IMR-90 (cell line): ENCODE data around the gene MAPRE3. TPM values are rescaled to one million over a fixed set of nuclear protein-coding genes. Genes with fewer than 3 reads are reported as not detected.

Experiments
- ATAC-seq: fragments of 200-7000 bp; cut with Tn5 transposase; 2 replicates; pipeline ENCODE4 v1.9.1; 2020; ENCODE audit warnings: low read depth, mild to moderate bottlenecking, moderate library complexity
- BruUV-seq: library from RNA; stranded (reverse); fragments of 400-500 nt; replicated peaks from 2 replicates; lab custom pipeline; 2021; lab: Mats Ljungman, UMichigan
- CTCF ChIA-PET: fragments of 300-600 bp; formaldehyde crosslinking; extraction: SDS; loops from one replicate; lab custom pipeline; 2021; ENCODE audit warnings: antibody characterized with exemption; lab: Yijun Ruan, JAX
- POLR2A ChIA-PET: fragments of 300-600 bp; sonication (Branson Sonifier 250); formaldehyde crosslinking; loops from one replicate; lab custom pipeline; 2022; ENCODE audit warnings: antibody characterized with exemption; ENCODE audit not compliant: unreplicated experiment; lab: Charles Lee
- DNase-seq: peaks from one replicate; pipeline ENCODE4 v3.0.0; 2013
- H2AFZ ChIP-seq: replicated peaks from 2 replicates; pipeline ENCODE3; 2013; ENCODE audit warnings: low read length, mild to moderate bottlenecking; ENCODE audit not compliant: poor library complexity
- H2AK5ac ChIP-seq: 2 replicates; pipeline ENCODE4 v1.6.1; 2013; ENCODE audit warnings: low read depth, low read length, inconsistent platforms
- H2AK9ac ChIP-seq: replicated peaks from 2 replicates; pipeline ENCODE3; 2013; ENCODE audit warnings: mild to moderate bottlenecking, low read depth, low read length, moderate library complexity; ENCODE audit not compliant: poor library complexity
- H2BK120ac ChIP-seq: 2 replicates; pipeline ENCODE4 v1.6.1; 2013; ENCODE audit warnings: low read depth, low read length, inconsistent platforms
- H2BK15ac ChIP-seq: 3 replicates; pipeline ENCODE4 v1.6.1; 2013; ENCODE audit warnings: low read depth, low read length, inconsistent platforms
- H2BK20ac ChIP-seq: 2 replicates; pipeline ENCODE4 v1.6.1; 2013; ENCODE audit warnings: low read depth, mild to moderate bottlenecking, inconsistent platforms, low read length, moderate library complexity
- H2BK5ac ChIP-seq: 2 replicates; pipeline ENCODE4 v1.6.1; 2013; ENCODE audit warnings: mild to moderate bottlenecking, low read depth, low read length, inconsistent platforms; ENCODE audit not compliant: poor library complexity, severe bottlenecking
- H3K14ac ChIP-seq: replicated peaks from 2 replicates; pipeline ENCODE4 v1.6.1; 2013; ENCODE audit warnings: low read depth, low read length, inconsistent platforms
- H3K18ac ChIP-seq: 2 replicates; pipeline ENCODE4 v1.6.1; 2013; ENCODE audit warnings: low read depth, low read length, control low read depth
- H3K23ac ChIP-seq: 2 replicates; pipeline ENCODE4 v1.6.1; 2013; ENCODE audit warnings: low read depth, low read length, inconsistent platforms
- H3K27ac ChIP-seq: 2 replicates; pipeline ENCODE4 v1.5.1; 2013; ENCODE audit warnings: mild to moderate bottlenecking, control low read depth, low read length; ENCODE audit not compliant: insufficient read depth
- H3K27me3 ChIP-seq: 2 replicates; pipeline ENCODE4 v1.6.1; 2013; ENCODE audit warnings: low read length; ENCODE audit not compliant: control insufficient read depth, insufficient read depth
- H3K36me3 ChIP-seq: 2 replicates; pipeline ENCODE4 v1.6.1; 2013; ENCODE audit warnings: low read length, mixed read lengths; ENCODE audit not compliant: control insufficient read depth, insufficient read depth
- H3K4ac ChIP-seq: 2 replicates; pipeline ENCODE4 v1.6.1; 2013; ENCODE audit warnings: low read depth, low read length, inconsistent platforms
- H3K4me1 ChIP-seq: 2 replicates; pipeline ENCODE4 v1.6.1; 2013; ENCODE audit warnings: low read length, mixed read lengths; ENCODE audit not compliant: control insufficient read depth, insufficient read depth
- H3K4me2 ChIP-seq: 2 replicates; pipeline ENCODE4 v1.6.1; 2013; ENCODE audit warnings: low read depth, mild to moderate bottlenecking, control low read depth, low read length, moderate library complexity
- H3K4me3 ChIP-seq: 2 replicates; pipeline ENCODE4 v1.5.1; 2013; ENCODE audit warnings: low read depth, mild to moderate bottlenecking, control low read depth, low read length, moderate library complexity; ENCODE audit not compliant: insufficient read depth
- H3K56ac ChIP-seq: 2 replicates; pipeline ENCODE4 v1.6.1; 2013; ENCODE audit warnings: low read length, inconsistent platforms; ENCODE audit not compliant: insufficient read depth; ENCODE audit errors: extremely low read depth
- H3K79me1 ChIP-seq, 2 experiments: 2 replicates each; pipeline ENCODE4 v1.6.1; 2013; ENCODE audit warnings: low read length in 2 of 2, inconsistent platforms in 1 of 2, low read depth in 1 of 2
- H3K9ac ChIP-seq: 2 replicates; pipeline ENCODE4 v1.6.1; 2013; ENCODE audit warnings: low read depth, low read length, control low read depth
- H3K9me1 ChIP-seq: 2 replicates; pipeline ENCODE4 v1.6.1; 2013; ENCODE audit warnings: low read length, inconsistent platforms; ENCODE audit not compliant: insufficient read depth
- H3K9me3 ChIP-seq: 2 replicates; pipeline ENCODE4 v1.6.1; 2013; ENCODE audit warnings: low read length; ENCODE audit not compliant: control insufficient read depth, insufficient read depth
- H4K20me1 ChIP-seq: 2 replicates; pipeline ENCODE4 v1.6.1; 2013; ENCODE audit warnings: low read length, inconsistent platforms; ENCODE audit not compliant: insufficient read depth
- H4K5ac ChIP-seq: 2 replicates; pipeline ENCODE4 v1.6.1; 2013; ENCODE audit warnings: mild to moderate bottlenecking, low read depth, low read length, control low read depth
- H4K8ac ChIP-seq, 2 experiments: 2 replicates each; pipeline ENCODE4 v1.6.1; 2013; ENCODE audit warnings: low read depth in 2 of 2, low read length in 2 of 2, control low read depth in 1 of 2, inconsistent platforms in 1 of 2
- H4K91ac ChIP-seq: 2 replicates; pipeline ENCODE4 v1.6.1; 2013; ENCODE audit warnings: low read depth, low read length, inconsistent platforms; ENCODE audit not compliant: insufficient read depth
- BHLHE40 ChIP-seq: fragments of 150-350 bp; IDR thresholded peaks from 2 replicates; pipeline ENCODE4 v1.6.1; 2016; ENCODE audit warnings: mild to moderate bottlenecking, low read depth, low read length
- CEBPB ChIP-seq: IDR thresholded peaks from 2 replicates; pipeline ENCODE4 v1.6.1; 2012; ENCODE audit warnings: low read depth, low read length, improper control_type of control experiment
- CHD1 ChIP-seq: IDR thresholded peaks from 2 replicates; pipeline ENCODE4 v1.6.1; 2012; ENCODE audit warnings: low read depth, low read length, improper control_type of control experiment
- FOS ChIP-seq: fragments of 150-350 bp; IDR thresholded peaks from 2 replicates; pipeline ENCODE4 v1.6.1; 2016; ENCODE audit warnings: low read depth, low read length
- MAFK ChIP-seq: IDR thresholded peaks from 2 replicates; pipeline ENCODE4 v1.6.1; 2012; ENCODE audit warnings: low read depth, low read length, improper control_type of control experiment
- MAZ ChIP-seq: IDR thresholded peaks from 2 replicates; pipeline ENCODE4 v1.6.1; 2012; ENCODE audit warnings: low read depth, mild to moderate bottlenecking, low read length, improper control_type of control experiment, moderate library complexity, borderline replicate concordance
- MXI1 ChIP-seq: IDR thresholded peaks from 2 replicates; pipeline ENCODE4 v1.6.1; 2012; ENCODE audit warnings: low read depth, mild to moderate bottlenecking, low read length, moderate library complexity, borderline replicate concordance
- NFE2L2 ChIP-seq: fragments of 150-350 bp; IDR thresholded peaks from 2 replicates; pipeline ENCODE4 v1.6.1; 2016; ENCODE audit warnings: low read depth, mild to moderate bottlenecking, low read length
- POLR2A ChIP-seq: IDR thresholded peaks from 2 replicates; pipeline ENCODE4 v1.6.1; 2012; ENCODE audit warnings: mild to moderate bottlenecking, low read depth, low read length
- RAD21 ChIP-seq: IDR thresholded peaks from 2 replicates; pipeline ENCODE4 v1.6.1; 2012; ENCODE audit warnings: low read length, improper control_type of control experiment
- RCOR1 ChIP-seq: IDR thresholded peaks from 2 replicates; pipeline ENCODE4 v1.6.1; 2012; ENCODE audit warnings: mild to moderate bottlenecking, low read length, improper control_type of control experiment; ENCODE audit not compliant: insufficient replicate concordance
- RFX5 ChIP-seq: IDR thresholded peaks from 2 replicates; pipeline ENCODE4 v1.8.0; 2012; ENCODE audit warnings: low read depth, mild to moderate bottlenecking, low read length, moderate library complexity
- SMC3 ChIP-seq: fragments of 150-350 bp; IDR thresholded peaks from 2 replicates; pipeline ENCODE4 v1.6.1; 2016; ENCODE audit warnings: low read depth, mild to moderate bottlenecking, antibody characterized with exemption, low read length, moderate library complexity
- WGBS, 2 experiments: methylation state at CpG; one replicate each; pipeline versions ENCODE4 v1.1.5 to v1.1.7; 2013; ENCODE audit warnings: missing lambda C conversion rate in 2 of 2; ENCODE audit not compliant: insufficient read length in 1 of 2; ENCODE audit errors: extremely low coverage in 2 of 2; 5-methylcytosine and 5-hydroxymethylcytosine counted together
- dilution Hi-C: fragments of 300-500 bp; cut with HindIII; formaldehyde crosslinking; loops from one replicate; pipeline ENCODE4 v1.14.3; 2018; ENCODE audit warnings: low sequenced_read_pairs; ENCODE audit not compliant: unreplicated experiment
- in situ Hi-C: fragments of 300-500 bp; cut with MboI; formaldehyde crosslinking; loops from 3 replicates; pipeline ENCODE4 v1.14.3; 2019; ENCODE audit warnings: low sequenced_read_pairs, inconsistent platforms, mixed read lengths
- intact Hi-C: fragments of 100-400 bp; cut with micrococcal nuclease; formaldehyde crosslinking; loops from 2 replicates; pipeline ENCODE4 v1.10.0; 2022
- polyA plus RNA-seq, 3 experiments: library from polyadenylated mRNA; depleted of rRNA; stranded (reverse); fragments of >200 nt; gene quantifications; 2 replicates each; pipeline ENCODE4 v1.2.3, GENCODE V29; 2012; ENCODE audit warnings: low replicate concordance in 1 of 3
- total RNA-seq: library from RNA; depleted of rRNA; stranded (reverse); fragments of >200 nt; gene quantifications from 2 replicates; pipeline ENCODE4 v1.2.3, GENCODE V29; 2012
- TF ChIP-seq, protein P1 (sequence below): fragments of 150-350 bp; IDR thresholded peaks from 2 replicates; pipeline ENCODE4 v1.6.1; 2017; ENCODE audit warnings: mild to moderate bottlenecking, antibody characterized with exemption, low read length, low read depth
- TF ChIP-seq, protein P2 (sequence below): fragments of 150-350 bp; IDR thresholded peaks from 2 replicates; pipeline ENCODE4 v1.6.1; 2016; ENCODE audit warnings: low read depth, mild to moderate bottlenecking, low read length, moderate library complexity, borderline replicate concordance
- TF ChIP-seq, protein P3 (sequence below): conservative IDR thresholded peaks from 2 replicates; pipeline ENCODE4 v1.5.1; 2012; ENCODE audit warnings: mild to moderate bottlenecking, low read depth, low read length, improper control_type of control experiment

MAPRE3 gene
- total and polyA plus RNA-seq, 2 of the 4 experiments (the other 2 are of a cell fraction) = 1.8 to 20.3 TPM

DNA sequence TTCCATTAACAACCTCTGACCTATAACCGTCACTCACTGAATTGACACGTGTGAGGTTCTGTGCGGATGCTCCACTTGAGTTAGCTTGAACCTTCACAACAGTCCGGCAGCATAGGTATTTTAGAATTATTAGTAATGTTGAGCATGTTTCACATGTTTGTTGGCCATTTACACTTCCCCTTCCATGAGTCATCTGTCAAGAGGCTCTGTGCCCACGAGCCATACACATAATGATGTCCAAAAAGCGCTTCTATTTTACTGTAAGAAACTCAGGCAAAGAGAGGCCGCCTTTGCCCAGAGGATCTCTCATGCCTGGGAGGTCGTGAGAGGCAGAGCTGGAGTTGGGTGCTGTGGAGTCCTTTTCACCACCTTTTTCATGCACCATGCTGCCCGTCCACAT is 33.4 kb downstream of the MAPRE3 start:
- peak; percentile 70 for DNase-seq
- intact Hi-C loops = no loop called here
- in situ Hi-C loops = no loop called here
- H2AFZ ChIP-seq = no peak overlapping the region
- H3K4me3 ChIP-seq = no peak overlapping the region
- H4K91ac ChIP-seq = no peak overlapping the region
- H2AK9ac ChIP-seq = no peak overlapping the region
- no peak overlapping the region for H2BK5ac ChIP-seq
- no CpG with 5 or more reads among the region's 9 CpGs for WGBS, 2 experiments
- no peak overlapping the region for H2BK15ac ChIP-seq
- dilution Hi-C loops = no loop called here
- ChIA-PET CTCF (interaction anchor here (0.7 to 1.8 kb wide), 2 partner anchors 42 to 1029 kb away, joined by 3 to 5 read pairs; no protein-coding TSS in a partner anchor), POLR2A (no interaction called here)
- H4K8ac ChIP-seq = no peak overlapping the region
- H3K27ac ChIP-seq = no peak overlapping the region
- peaks cover 4% of the 10 kb centered on the region; the same call in 1 of the 2 replicates for H3K4me1 ChIP-seq
- H3K4me2 ChIP-seq = no peak overlapping the region
- no peak overlapping the region for H3K23ac ChIP-seq
- H3K27me3 ChIP-seq = no peaks in the 10 kb centered on the region
- H3K56ac ChIP-seq = no peak overlapping the region
- no peak overlapping the region for H3K4ac ChIP-seq
- H3K9ac ChIP-seq = no peak overlapping the region
- H3K36me3 ChIP-seq = no peaks in the 10 kb centered on the region
- no peaks in the 10 kb centered on the region for H3K9me3 ChIP-seq
- peak; percentile 49 for ATAC-seq
- peaks cover 0 to 4% of the 10 kb centered on the region in 2 experiments; a peak in 1 of 4 replicates for H3K79me1 ChIP-seq
- no TSS peak for BruUV-seq
- H3K18ac ChIP-seq = no peak overlapping the region
- H2AK5ac ChIP-seq = no peak overlapping the region
- no peak overlapping the region for H2BK20ac ChIP-seq
- no peak overlapping the region for H3K14ac ChIP-seq
- H4K5ac ChIP-seq = no peak overlapping the region
- peaks cover 15% of the 10 kb centered on the region for H3K9me1 ChIP-seq
- no peaks in the 10 kb centered on the region for H4K20me1 ChIP-seq
- no peak for TF ChIP-seq RCOR1
- TF ChIP-seq NFE2L2 = no peak
- TF ChIP-seq MAZ = no peak
- TF ChIP-seq, protein P1, sequence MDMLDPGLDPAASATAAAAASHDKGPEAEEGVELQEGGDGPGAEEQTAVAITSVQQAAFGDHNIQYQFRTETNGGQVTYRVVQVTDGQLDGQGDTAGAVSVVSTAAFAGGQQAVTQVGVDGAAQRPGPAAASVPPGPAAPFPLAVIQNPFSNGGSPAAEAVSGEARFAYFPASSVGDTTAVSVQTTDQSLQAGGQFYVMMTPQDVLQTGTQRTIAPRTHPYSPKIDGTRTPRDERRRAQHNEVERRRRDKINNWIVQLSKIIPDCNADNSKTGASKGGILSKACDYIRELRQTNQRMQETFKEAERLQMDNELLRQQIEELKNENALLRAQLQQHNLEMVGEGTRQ = no peak
- TF ChIP-seq RAD21 = no peak
- no peak for TF ChIP-seq MAFK
- no peak for TF ChIP-seq SMC3
- no peak for TF ChIP-seq RFX5
- TF ChIP-seq, protein P2, sequence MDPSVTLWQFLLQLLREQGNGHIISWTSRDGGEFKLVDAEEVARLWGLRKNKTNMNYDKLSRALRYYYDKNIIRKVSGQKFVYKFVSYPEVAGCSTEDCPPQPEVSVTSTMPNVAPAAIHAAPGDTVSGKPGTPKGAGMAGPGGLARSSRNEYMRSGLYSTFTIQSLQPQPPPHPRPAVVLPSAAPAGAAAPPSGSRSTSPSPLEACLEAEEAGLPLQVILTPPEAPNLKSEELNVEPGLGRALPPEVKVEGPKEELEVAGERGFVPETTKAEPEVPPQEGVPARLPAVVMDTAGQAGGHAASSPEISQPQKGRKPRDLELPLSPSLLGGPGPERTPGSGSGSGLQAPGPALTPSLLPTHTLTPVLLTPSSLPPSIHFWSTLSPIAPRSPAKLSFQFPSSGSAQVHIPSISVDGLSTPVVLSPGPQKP = no peak
- no peak for TF ChIP-seq CEBPB
- TF ChIP-seq CHD1 = no peak
- TF ChIP-seq, protein P3, sequence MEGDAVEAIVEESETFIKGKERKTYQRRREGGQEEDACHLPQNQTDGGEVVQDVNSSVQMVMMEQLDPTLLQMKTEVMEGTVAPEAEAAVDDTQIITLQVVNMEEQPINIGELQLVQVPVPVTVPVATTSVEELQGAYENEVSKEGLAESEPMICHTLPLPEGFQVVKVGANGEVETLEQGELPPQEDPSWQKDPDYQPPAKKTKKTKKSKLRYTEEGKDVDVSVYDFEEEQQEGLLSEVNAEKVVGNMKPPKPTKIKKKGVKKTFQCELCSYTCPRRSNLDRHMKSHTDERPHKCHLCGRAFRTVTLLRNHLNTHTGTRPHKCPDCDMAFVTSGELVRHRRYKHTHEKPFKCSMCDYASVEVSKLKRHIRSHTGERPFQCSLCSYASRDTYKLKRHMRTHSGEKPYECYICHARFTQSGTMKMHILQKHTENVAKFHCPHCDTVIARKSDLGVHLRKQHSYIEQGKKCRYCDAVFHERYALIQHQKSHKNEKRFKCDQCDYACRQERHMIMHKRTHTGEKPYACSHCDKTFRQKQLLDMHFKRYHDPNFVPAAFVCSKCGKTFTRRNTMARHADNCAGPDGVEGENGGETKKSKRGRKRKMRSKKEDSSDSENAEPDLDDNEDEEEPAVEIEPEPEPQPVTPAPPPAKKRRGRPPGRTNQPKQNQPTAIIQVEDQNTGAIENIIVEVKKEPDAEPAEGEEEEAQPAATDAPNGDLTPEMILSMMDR = no peak
- peak; percentile 80 for TF ChIP-seq MXI1
- TF ChIP-seq FOS = peak; percentile 41
- TF ChIP-seq POLR2A = no peak
- no peak for TF ChIP-seq BHLHE40
- H2BK120ac ChIP-seq = no peak overlapping the region
